SK-N-SH (cell line): ENCODE results near the gene SEC14L1.

ENCODE experiments used
- FOXM1 ChIP-seq: IDR thresholded peaks from 2 replicates; pipeline ENCODE4 v1.4.0; 2012; ENCODE audit warnings: low read depth, mild to moderate bottlenecking
- RAD21 ChIP-seq: IDR thresholded peaks from 2 replicates; pipeline ENCODE4 v1.6.1; 2012; ENCODE audit warnings: mild to moderate bottlenecking, low read length
- TCF12 ChIP-seq: IDR thresholded peaks from 2 replicates; pipeline ENCODE4 v1.4.0; 2012
- YY1 ChIP-seq: IDR thresholded peaks from 2 replicates; pipeline ENCODE4 v1.4.0; 2012; ENCODE audit warnings: low read depth, mild to moderate bottlenecking
- TF ChIP-seq, protein P1 (sequence below): fragments of 200-600 bp; sonication (generic); IDR thresholded peaks from 2 replicates; pipeline ENCODE4 v1.6.1; 2017; ENCODE audit warnings: antibody characterized with exemption, mild to moderate bottlenecking, moderate library complexity
- TF ChIP-seq, protein P2 (sequence below): fragments of 150-350 bp; IDR thresholded peaks from 2 replicates; pipeline ENCODE4 v1.6.1; 2017; ENCODE audit warnings: antibody characterized with exemption, low read length, low read depth, borderline replicate concordance
- TF ChIP-seq, protein P3 (sequence below): IDR thresholded peaks from 2 replicates; pipeline ENCODE4 v1.6.1; 2012; ENCODE audit warnings: mild to moderate bottlenecking, low read depth, low read length, moderate library complexity
- TF ChIP-seq, protein P4 (sequence below): IDR thresholded peaks from 2 replicates; pipeline ENCODE4 v1.4.0; 2012; ENCODE audit warnings: low read depth

- TF ChIP-seq TCF12 = no peak
- TF ChIP-seq, protein P1, sequence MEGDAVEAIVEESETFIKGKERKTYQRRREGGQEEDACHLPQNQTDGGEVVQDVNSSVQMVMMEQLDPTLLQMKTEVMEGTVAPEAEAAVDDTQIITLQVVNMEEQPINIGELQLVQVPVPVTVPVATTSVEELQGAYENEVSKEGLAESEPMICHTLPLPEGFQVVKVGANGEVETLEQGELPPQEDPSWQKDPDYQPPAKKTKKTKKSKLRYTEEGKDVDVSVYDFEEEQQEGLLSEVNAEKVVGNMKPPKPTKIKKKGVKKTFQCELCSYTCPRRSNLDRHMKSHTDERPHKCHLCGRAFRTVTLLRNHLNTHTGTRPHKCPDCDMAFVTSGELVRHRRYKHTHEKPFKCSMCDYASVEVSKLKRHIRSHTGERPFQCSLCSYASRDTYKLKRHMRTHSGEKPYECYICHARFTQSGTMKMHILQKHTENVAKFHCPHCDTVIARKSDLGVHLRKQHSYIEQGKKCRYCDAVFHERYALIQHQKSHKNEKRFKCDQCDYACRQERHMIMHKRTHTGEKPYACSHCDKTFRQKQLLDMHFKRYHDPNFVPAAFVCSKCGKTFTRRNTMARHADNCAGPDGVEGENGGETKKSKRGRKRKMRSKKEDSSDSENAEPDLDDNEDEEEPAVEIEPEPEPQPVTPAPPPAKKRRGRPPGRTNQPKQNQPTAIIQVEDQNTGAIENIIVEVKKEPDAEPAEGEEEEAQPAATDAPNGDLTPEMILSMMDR = no peak
- TF ChIP-seq, protein P2, sequence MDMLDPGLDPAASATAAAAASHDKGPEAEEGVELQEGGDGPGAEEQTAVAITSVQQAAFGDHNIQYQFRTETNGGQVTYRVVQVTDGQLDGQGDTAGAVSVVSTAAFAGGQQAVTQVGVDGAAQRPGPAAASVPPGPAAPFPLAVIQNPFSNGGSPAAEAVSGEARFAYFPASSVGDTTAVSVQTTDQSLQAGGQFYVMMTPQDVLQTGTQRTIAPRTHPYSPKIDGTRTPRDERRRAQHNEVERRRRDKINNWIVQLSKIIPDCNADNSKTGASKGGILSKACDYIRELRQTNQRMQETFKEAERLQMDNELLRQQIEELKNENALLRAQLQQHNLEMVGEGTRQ = no peak
- no peak for TF ChIP-seq FOXM1
- TF ChIP-seq, protein P3, sequence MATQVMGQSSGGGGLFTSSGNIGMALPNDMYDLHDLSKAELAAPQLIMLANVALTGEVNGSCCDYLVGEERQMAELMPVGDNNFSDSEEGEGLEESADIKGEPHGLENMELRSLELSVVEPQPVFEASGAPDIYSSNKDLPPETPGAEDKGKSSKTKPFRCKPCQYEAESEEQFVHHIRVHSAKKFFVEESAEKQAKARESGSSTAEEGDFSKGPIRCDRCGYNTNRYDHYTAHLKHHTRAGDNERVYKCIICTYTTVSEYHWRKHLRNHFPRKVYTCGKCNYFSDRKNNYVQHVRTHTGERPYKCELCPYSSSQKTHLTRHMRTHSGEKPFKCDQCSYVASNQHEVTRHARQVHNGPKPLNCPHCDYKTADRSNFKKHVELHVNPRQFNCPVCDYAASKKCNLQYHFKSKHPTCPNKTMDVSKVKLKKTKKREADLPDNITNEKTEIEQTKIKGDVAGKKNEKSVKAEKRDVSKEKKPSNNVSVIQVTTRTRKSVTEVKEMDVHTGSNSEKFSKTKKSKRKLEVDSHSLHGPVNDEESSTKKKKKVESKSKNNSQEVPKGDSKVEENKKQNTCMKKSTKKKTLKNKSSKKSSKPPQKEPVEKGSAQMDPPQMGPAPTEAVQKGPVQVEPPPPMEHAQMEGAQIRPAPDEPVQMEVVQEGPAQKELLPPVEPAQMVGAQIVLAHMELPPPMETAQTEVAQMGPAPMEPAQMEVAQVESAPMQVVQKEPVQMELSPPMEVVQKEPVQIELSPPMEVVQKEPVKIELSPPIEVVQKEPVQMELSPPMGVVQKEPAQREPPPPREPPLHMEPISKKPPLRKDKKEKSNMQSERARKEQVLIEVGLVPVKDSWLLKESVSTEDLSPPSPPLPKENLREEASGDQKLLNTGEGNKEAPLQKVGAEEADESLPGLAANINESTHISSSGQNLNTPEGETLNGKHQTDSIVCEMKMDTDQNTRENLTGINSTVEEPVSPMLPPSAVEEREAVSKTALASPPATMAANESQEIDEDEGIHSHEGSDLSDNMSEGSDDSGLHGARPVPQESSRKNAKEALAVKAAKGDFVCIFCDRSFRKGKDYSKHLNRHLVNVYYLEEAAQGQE = no peak
- no peak for TF ChIP-seq RAD21
- TF ChIP-seq YY1 = no peak
- TF ChIP-seq, protein P4, sequence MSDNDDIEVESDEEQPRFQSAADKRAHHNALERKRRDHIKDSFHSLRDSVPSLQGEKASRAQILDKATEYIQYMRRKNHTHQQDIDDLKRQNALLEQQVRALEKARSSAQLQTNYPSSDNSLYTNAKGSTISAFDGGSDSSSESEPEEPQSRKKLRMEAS = no peak
Measured at GRCh38 chr17:77165577-77165976, 24.8 kb downstream of the SEC14L1 start.
